ENCODE measurements around the gene PDGFA. TPM values are rescaled to one million over a fixed set of nuclear protein-coding genes. Genes with fewer than 3 reads are reported as not detected.

The PDGFA gene
- polyA plus RNA-seq, 1 donor (not counting 4 experiments of a cell fraction or from before 2014, with no cell fraction given): 14.8 TPM

GRCh38 chr7:475951-476441 lies 43.6 kb downstream of the PDGFA start:
- dilution Hi-C loops (cut with MboI; ENCODE audit: extremely low pct_ligation_motif_present, low sequenced_read_pairs): no loop called here

GRCh38 chr7:475425-475728 lies 44.3 kb downstream of the PDGFA start:
- Histone ChIP-seq H3K4me2 (ENCODE audit: control insufficient read depth, extremely low read depth, insufficient read depth, low read depth, low read length) (no peak overlapping the region), H3K36me3 (ENCODE audit: control insufficient read depth in 2 of 2, extremely low read depth in 1 of 2, insufficient read depth in 2 of 2, low read length in 2 of 2) (no peaks in the 10 kb centered on the region), H3K27ac (ENCODE audit: control insufficient read depth, insufficient read depth, low read length) (no peak overlapping the region), H3K27me3 (ENCODE audit: control insufficient read depth, extremely low read depth, insufficient read depth, low read length) (no peaks in the 10 kb centered on the region), H3K4me3 (ENCODE audit: control insufficient read depth in 2 of 3, extremely low read depth in 1 of 3, insufficient read depth in 2 of 3, low read depth in 1 of 3, low read length in 3 of 3) (no peak overlapping the region), H3K9ac (ENCODE audit: control insufficient read depth, extremely low read depth, insufficient read depth, low read length) (no peak overlapping the region), H3K4me1 (ENCODE audit: control insufficient read depth, extremely low read depth, insufficient read depth, low read length) (peaks cover 14% of the 10 kb centered on the region), H3K9me1 (ENCODE audit: control insufficient read depth, extremely low read depth, insufficient read depth, low read length) (no peaks in the 10 kb centered on the region), H3K9me3 (ENCODE audit: control insufficient read depth, low read depth, low read length) (no peaks in the 10 kb centered on the region), H2AFZ (ENCODE audit: control insufficient read depth, low read length) (no peak overlapping the region), H3K79me2 (ENCODE audit: control insufficient read depth, insufficient read depth, low read length) (no peaks in the 10 kb centered on the region), H4K20me1 (ENCODE audit: control insufficient read depth, extremely low read depth, insufficient read depth, low read length) (no peaks in the 10 kb centered on the region)
- TF ChIP-seq EZH2 (IDR thresholded peaks at IDR 0.05; ENCODE audit: low read length) (no peak), CTCF (optimal IDR thresholded peaks at IDR 0.05 in 1 of 3, IDR thresholded peaks at IDR 0.05 in 1 of 3, conservative IDR thresholded peaks at IDR 0.05 in 1 of 3; ENCODE audit: extremely low read depth in 1 of 3, insufficient read depth in 2 of 3, low read length in 3 of 3) (no peak)
- DNase-seq (ENCODE audit: low read depth, low spot score) (no peak), FAIRE-seq (no peak)
- dilution Hi-C loops (cut with MboI; ENCODE audit: extremely low pct_ligation_motif_present, low sequenced_read_pairs): no loop called here

More at GRCh38 chr7:475951-476441, 43.6 kb downstream of the PDGFA start:
- H3K4me3 ChIP-seq (ENCODE audit: control insufficient read depth in 2 of 3, extremely low read depth in 1 of 3, insufficient read depth in 2 of 3, low read depth in 1 of 3, low read length in 3 of 3): no peak overlapping the region
- no peaks in the 10 kb centered on the region for H3K36me3 ChIP-seq (ENCODE audit: control insufficient read depth in 2 of 2, extremely low read depth in 1 of 2, insufficient read depth in 2 of 2, low read length in 2 of 2)
- DNase-seq (ENCODE audit: low read depth, low spot score) (no peak), FAIRE-seq (no peak)
- H3K4me2 ChIP-seq (ENCODE audit: control insufficient read depth, extremely low read depth, insufficient read depth, low read depth, low read length): no peak overlapping the region
- no peaks in the 10 kb centered on the region for H3K9me1 ChIP-seq (ENCODE audit: control insufficient read depth, extremely low read depth, insufficient read depth, low read length)
- H3K27me3 ChIP-seq (ENCODE audit: control insufficient read depth, extremely low read depth, insufficient read depth, low read length): no peaks in the 10 kb centered on the region
- H3K9me3 ChIP-seq (ENCODE audit: control insufficient read depth, low read depth, low read length): no peaks in the 10 kb centered on the region
- H3K79me2 ChIP-seq (ENCODE audit: control insufficient read depth, insufficient read depth, low read length): no peaks in the 10 kb centered on the region
- H3K27ac ChIP-seq (ENCODE audit: control insufficient read depth, insufficient read depth, low read length): no peak overlapping the region
- peaks cover 14% of the 10 kb centered on the region for H3K4me1 ChIP-seq (ENCODE audit: control insufficient read depth, extremely low read depth, insufficient read depth, low read length)
- TF ChIP-seq CTCF (optimal IDR thresholded peaks at IDR 0.05 in 1 of 3, IDR thresholded peaks at IDR 0.05 in 1 of 3, conservative IDR thresholded peaks at IDR 0.05 in 1 of 3; ENCODE audit: extremely low read depth in 1 of 3, insufficient read depth in 2 of 3, low read length in 3 of 3) (no peak), EZH2 (IDR thresholded peaks at IDR 0.05; ENCODE audit: low read length) (no peak)
- H3K9ac ChIP-seq (ENCODE audit: control insufficient read depth, extremely low read depth, insufficient read depth, low read length): no peak overlapping the region
- no peaks in the 10 kb centered on the region for H4K20me1 ChIP-seq (ENCODE audit: control insufficient read depth, extremely low read depth, insufficient read depth, low read length)
- no peak overlapping the region for H2AFZ ChIP-seq (ENCODE audit: control insufficient read depth, low read length)
